ENCODE data around the gene AHDC1.

GRCh38 chr1:27572019-27572678, 31.8 kb downstream of the AHDC1 start:
- TF ChIP-seq POLR2AphosphoS5 (IDR thresholded peaks at IDR 0.05) (no peak), CTCF (IDR thresholded peaks at IDR 0.05) (no peak), POLR2A (IDR thresholded peaks at IDR 0.05) (no peak)

Data from prostate gland (tissue), 2 donors.